NCI-H748 treated with DMSO at 0.1 percent for 48 hours (cell line): ENCODE results near the gene C5orf46.
A peak's percentile ranks its signal among the peaks of the same experiment; 100 is the strongest.
"Not testable (repeated sequence)": the region's sequence is repeated elsewhere in the genome, so short reads cannot be mapped to it uniquely, and the experiment has no call there.

Experiments
- DNase-seq: peaks from one replicate; lab custom pipeline; 2025; lab: John Stamatoyannopoulos, UW

The C5orf46 gene

GRCh38 chr5:147893820-147894219, 12.5 kb downstream of the C5orf46 start:
- no peak for DNase-seq

- peak; percentile 68 for DNase-seq
Observed at GRCh38 chr5:147892696-147893296, 13.5 kb downstream of the C5orf46 start.

- DNase-seq, result no peak
Observed at GRCh38 chr5:147887930-147888329, 18.4 kb downstream of the C5orf46 start.

GRCh38 chr5:147887026-147887627, 19.2 kb downstream of the C5orf46 start:
- DNase-seq, result peak; percentile 49

- no peak for DNase-seq
Observed at GRCh38 chr5:147882586-147883313, 23.6 kb downstream of the C5orf46 start.

- no peak for DNase-seq
Observed at GRCh38 chr5:147880487-147880886, 25.9 kb downstream of the C5orf46 start.

GRCh38 chr5:147879784-147880183, 26.6 kb downstream of the C5orf46 start:
- no peak for DNase-seq

- DNase-seq, result no peak
Observed at GRCh38 chr5:147878066-147878759, 28.1 kb downstream of the C5orf46 start, which contains the start of gene SCGB3A2. Gene SCGB3A2, plus strand, starts transcription at chr5:147878711. Its CDS starts 93 bp downstream, at chr5:147878804.

- DNase-seq, result no peak
Observed at GRCh38 chr5:147876626-147877025, 29.7 kb downstream of the C5orf46 start.

GRCh38 chr5:147876141-147876540, 30.2 kb downstream of the C5orf46 start:
- no peak for DNase-seq

GRCh38 chr5:147874910-147875367, 31.4 kb downstream of the C5orf46 start:
- DNase-seq, result no peak

- not testable (repeated sequence) for DNase-seq
Observed at GRCh38 chr5:147874118-147874875, 32.0 kb downstream of the C5orf46 start.

- DNase-seq, result not testable (repeated sequence)
Observed at GRCh38 chr5:147872744-147873435, 33.4 kb downstream of the C5orf46 start.

- DNase-seq, result not testable (repeated sequence)
Observed at GRCh38 chr5:147871980-147872549, 34.3 kb downstream of the C5orf46 start.

GRCh38 chr5:147869892-147870291, 36.4 kb downstream of the C5orf46 start:
- not testable (repeated sequence) for DNase-seq

- DNase-seq, result no peak
Observed at GRCh38 chr5:147869112-147869511, 37.2 kb downstream of the C5orf46 start.

GRCh38 chr5:147863454-147864158, 42.7 kb downstream of the C5orf46 start:
- no peak for DNase-seq

GRCh38 chr5:147860641-147861025, 45.7 kb downstream of the C5orf46 start:
- DNase-seq, result peak; percentile 94

- DNase-seq, result peak; percentile 94
Observed at GRCh38 chr5:147859962-147860640, 46.2 kb downstream of the C5orf46 start.
